ENCODE measurements around the gene RAB36.

DNA sequence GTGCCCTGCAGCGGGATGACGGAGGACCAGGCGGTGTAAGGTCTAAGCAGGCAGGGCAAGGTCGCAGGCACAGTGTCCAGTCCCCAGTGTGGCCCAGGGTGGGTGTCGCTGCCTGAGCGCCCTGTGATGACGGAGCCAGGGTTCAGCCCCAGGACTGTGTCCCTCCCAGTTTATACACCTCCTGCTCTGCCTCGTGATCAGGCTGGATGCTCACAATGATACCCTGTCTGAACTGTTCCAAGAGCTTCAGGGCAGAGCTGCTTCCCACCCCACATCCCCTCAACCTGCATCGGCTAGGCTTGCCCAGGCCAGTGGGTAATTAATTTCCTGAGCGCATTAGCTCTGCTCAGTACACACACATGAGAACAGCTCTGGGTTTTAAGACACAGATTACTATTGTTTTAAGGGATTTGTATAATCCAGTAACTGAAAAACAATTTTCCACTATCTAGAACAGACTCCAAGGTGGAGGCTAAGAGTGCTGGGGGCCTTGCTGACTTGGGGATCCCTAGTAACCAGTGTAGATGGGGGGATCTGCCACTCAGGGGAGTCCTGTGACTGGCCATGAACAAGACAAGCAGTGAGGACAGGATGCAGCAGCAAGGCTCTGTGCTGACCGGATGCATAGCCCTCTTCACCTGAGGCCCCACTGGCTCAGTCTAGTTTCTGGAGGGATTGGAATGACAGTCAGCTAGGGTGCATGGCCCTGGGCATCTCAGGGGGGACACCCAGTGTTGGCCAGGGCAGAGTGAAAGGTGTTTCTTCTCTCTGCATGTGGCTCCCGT is 40.9 kb upstream of the RAB36 start:
- TF ChIP-seq POLR2A (IDR thresholded peaks at IDR 0.05), result no peak
- TF ChIP-seq, protein P1, sequence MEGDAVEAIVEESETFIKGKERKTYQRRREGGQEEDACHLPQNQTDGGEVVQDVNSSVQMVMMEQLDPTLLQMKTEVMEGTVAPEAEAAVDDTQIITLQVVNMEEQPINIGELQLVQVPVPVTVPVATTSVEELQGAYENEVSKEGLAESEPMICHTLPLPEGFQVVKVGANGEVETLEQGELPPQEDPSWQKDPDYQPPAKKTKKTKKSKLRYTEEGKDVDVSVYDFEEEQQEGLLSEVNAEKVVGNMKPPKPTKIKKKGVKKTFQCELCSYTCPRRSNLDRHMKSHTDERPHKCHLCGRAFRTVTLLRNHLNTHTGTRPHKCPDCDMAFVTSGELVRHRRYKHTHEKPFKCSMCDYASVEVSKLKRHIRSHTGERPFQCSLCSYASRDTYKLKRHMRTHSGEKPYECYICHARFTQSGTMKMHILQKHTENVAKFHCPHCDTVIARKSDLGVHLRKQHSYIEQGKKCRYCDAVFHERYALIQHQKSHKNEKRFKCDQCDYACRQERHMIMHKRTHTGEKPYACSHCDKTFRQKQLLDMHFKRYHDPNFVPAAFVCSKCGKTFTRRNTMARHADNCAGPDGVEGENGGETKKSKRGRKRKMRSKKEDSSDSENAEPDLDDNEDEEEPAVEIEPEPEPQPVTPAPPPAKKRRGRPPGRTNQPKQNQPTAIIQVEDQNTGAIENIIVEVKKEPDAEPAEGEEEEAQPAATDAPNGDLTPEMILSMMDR (IDR thresholded peaks at IDR 0.05), result no peak
